Stimulated activated CD4-positive, alpha-beta T cell treated with anti-CD3 and anti-CD28 coated beads, Interleukin-4, amount 100 ng/mL, for 24 hours (primary cell): Measurements from ENCODE around the gene MACO1.

Experiments
- DNase-seq: peaks from one replicate; pipeline ENCODE4 v3.0.0-alpha.2; 2020

MACO1 gene

DNA sequence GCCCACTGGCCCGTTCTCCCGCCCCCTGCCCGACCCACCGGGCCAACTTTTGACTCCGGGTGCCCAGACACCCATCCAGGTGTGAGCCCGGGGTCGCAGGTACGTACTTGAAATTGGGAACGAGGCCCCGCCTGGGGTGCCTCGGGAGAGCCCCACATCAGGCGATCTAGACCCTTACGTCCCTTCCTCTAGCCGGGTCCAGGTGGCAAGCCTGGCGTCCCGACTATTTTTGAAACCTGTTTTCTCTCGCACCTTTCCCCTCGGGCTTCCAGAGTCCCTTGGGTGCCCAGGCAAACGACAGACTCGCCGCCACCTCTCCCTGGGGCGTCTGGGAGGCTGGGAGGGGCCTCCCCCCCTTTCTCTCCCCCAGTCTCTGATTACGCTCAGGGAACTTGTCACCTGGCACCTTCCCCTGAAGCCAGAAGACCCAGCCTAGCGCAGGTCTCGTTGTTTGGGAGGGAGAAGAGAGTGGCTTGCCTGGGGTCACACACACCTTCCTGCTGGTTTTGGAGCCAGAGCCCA, 113.6 kb downstream of the MACO1 start:
- no peak for DNase-seq

DNA sequence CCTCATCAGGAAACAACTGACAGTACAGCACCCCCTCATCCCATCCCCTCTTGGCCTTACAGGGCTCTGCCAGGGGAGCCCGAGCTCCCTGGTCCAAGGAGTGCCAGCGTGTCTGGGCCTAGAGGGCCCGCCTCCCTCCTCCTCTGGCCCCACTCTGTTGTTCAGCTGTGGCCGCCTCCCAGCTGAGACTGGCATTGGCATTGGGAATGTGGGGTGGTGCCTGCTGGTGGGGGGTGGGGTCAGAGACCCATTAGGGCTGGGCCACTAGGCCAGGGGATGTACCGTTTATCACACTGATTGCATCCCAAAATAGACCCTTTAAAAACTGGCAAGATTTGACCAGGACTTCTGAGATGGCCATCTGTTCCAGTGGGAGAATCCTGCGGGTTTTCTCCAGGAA, 114.1 kb downstream of the MACO1 start:
- no peak for DNase-seq

DNA sequence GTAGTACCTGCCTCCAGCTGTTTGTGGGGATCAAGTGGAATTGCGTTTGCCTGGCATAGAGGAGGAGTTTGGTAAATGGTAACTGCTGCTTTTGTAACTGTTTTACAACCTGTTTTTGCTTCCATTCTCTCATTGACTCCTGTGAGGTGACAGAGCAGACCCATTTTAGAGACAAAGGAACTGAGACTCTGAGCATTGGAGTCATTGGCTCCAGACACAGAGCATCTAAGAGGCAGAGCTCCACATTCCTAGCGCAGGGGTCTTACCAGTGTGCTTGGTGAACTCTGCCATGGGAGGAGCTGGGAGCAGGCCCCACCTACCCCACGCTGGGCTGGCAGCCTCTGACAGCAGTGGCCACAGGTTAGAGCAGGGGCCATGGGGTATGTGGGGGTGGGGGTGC, 115.1 kb downstream of the MACO1 start:
- DNase-seq: no peak

DNA sequence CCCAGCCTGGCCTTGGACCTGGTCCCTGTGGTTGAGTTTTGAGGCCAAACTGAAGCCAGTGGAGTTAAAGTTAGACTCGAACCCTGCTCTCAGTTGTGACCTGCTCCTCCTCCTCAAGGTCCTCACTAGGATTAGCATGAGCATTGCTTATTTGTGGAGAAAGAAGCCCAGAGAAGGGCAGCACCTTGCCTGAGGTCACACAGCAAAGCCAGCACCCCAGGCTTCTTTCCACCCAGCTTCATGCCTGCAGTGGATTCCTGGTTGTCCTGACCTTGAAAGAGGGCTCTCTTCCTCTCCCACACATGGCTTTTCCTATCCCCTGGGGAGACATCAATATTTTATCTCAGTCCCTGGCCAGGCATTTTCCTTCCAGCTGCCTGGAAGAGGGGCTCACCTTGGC, 115.5 kb downstream of the MACO1 start:
- DNase-seq: no peak

DNA sequence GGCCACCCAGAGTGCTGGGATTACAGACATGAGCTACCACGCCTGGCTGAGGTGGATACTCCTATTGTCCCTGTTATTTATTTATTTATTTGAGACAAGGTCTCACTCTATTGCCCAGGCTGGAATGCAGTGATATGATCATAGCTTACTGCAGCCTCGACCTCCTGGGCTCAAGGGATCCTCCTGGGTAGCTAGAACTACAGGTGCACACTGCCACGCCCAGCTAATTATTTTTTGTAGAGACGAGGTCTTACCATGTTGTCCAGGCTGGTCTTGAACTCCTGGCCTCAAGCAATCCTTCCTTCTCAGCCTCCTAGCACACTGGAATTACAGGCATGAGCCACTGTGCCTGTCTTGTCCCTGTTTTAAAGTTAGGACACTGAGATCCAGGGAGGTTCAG, 117.9 kb downstream of the MACO1 start:
- no peak for DNase-seq

DNA sequence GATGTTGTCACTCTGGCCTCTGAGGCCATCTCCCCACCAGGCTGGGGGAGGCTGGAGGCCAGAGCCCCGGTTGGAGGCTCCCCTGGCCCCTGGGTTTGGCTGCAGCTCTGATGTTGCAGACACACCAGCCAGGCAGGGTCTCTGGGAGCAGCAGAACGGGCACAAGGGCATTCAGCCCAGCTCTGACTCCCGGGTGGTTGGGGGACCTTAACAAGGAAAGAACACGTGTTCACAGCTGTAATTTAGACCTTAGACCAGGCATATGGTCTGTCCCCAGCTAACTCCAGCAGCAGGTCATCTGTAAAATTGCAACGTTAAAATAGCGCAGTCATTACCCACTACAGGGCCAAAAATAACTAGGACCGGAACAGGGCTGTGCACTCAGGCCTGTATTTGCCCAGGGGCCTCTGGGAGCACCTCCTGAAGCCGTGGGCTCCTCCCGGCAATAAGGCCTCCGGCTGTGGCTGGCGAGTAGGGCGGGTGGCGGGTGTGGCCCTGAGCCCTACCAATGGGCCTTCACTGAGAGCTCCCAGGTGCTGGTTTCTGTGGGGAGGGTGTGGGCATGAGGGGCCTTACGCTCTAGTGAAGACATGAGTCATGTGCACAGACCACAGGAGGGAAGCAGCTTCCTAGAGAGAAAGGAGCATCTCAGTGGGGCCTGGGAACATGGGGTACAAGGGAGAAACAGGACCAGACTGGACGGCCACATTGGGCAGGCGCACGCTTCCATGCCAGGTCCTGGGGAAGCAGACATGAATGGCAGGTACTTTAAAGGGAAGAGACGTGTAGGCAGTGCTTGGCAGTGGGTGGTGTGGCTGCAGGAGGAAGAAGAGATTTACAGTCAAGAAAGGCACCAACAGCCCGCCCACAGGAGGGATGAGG, 118.8 kb downstream of the MACO1 start:
- peak; percentile 88 for DNase-seq
